Peyer's patch (tissue), 4 donors: ENCODE results near the gene OSBPL10. TPM values are rescaled to one million over a fixed set of nuclear protein-coding genes. Genes with fewer than 3 reads are reported as not detected.

Experiments
- DNase-seq, 3 donors: peaks; one replicate each; pipeline ENCODE4 v3.0.0-alpha.2; 2017 to 2019
- H3K27ac ChIP-seq, 4 donors: fragments of 200-600 bp; sonication (generic); one replicate each; pipeline ENCODE4 v1.5.1; 2016 to 2019
- H3K27me3 ChIP-seq, 2 donors: fragments of 200-600 bp; sonication (generic); one replicate each; pipeline ENCODE4 v1.5.1; 2019
- H3K36me3 ChIP-seq, 3 donors: fragments of 200-600 bp; sonication (generic); one replicate each; pipeline ENCODE4 v1.5.1; 2016 to 2019
- H3K4me1 ChIP-seq, 4 donors: fragments of 200-600 bp; sonication (generic); one replicate each; pipeline ENCODE4 v1.5.1; 2016 to 2019
- H3K4me3 ChIP-seq, 4 donors: fragments of 200-600 bp; sonication (generic); 1 replicate in 3 of 4; 2 replicates in 1 of 4; pipeline ENCODE4 v1.5.1; 2016 to 2019; ENCODE audit warnings: mild to moderate bottlenecking in 1 of 4
- H3K9me3 ChIP-seq, 4 donors: fragments of 200-600 bp; sonication (generic); one replicate each; pipeline ENCODE4 v1.5.1; 2016 to 2019; ENCODE audit warnings: mild to moderate bottlenecking in 1 of 4
- CTCF ChIP-seq, 6 experiments: fragments of 450-650 bp in 4 of 6; fragments of 200-600 bp in 2 of 6; sonication (generic) in 1 of 6; IDR thresholded peaks; one replicate each; pipeline ENCODE4 v1.5.1; 2017 to 2019; ENCODE audit warnings: antibody characterized with exemption in 6 of 6, mild to moderate bottlenecking in 3 of 6, moderate library complexity in 1 of 6
- POLR2A ChIP-seq, 2 donors: fragments of 450-650 bp; IDR thresholded peaks; one replicate each; pipeline ENCODE4 v1.5.1; 2017; ENCODE audit warnings: antibody characterized with exemption in 2 of 2, mild to moderate bottlenecking in 2 of 2, moderate library complexity in 2 of 2
- total RNA-seq, 4 donors: library from RNA; depleted of rRNA; stranded (reverse); fragments of >200 nt; gene quantifications; one replicate each; pipeline ENCODE4 v1.1.0, GENCODE V29; 2016

The OSBPL10 gene
- total RNA-seq, 4 donors from 2014 or later: 18.5 to 128 (median 60.5) TPM

GRCh38 chr3:31800436-31800835, 180.6 kb downstream of the OSBPL10 start:
- H3K27me3 ChIP-seq: no peaks in the 10 kb centered on the region
- no peaks in the 10 kb centered on the region for H3K4me1 ChIP-seq

GRCh38 chr3:31798840-31799239, 182.2 kb downstream of the OSBPL10 start:
- no peaks in the 10 kb centered on the region for H3K27me3 ChIP-seq
- TF ChIP-seq POLR2A (IDR thresholded peaks at IDR 0.05): no peak
- no peak for TF ChIP-seq CTCF (IDR thresholded peaks at IDR 0.05)

More at GRCh38 chr3:31800436-31800835, 180.6 kb downstream of the OSBPL10 start:
- H3K27ac ChIP-seq: no peak overlapping the region
- H3K36me3 ChIP-seq: no peaks in the 10 kb centered on the region
- H3K9me3 ChIP-seq: no peaks in the 10 kb centered on the region
- H3K4me3 ChIP-seq: no peak overlapping the region
- TF ChIP-seq POLR2A (IDR thresholded peaks at IDR 0.05): no peak
- TF ChIP-seq CTCF (IDR thresholded peaks at IDR 0.05): no peak
- DNase-seq: no peak

GRCh38 chr3:31793821-31794220, 187.2 kb downstream of the OSBPL10 start:
- Histone ChIP-seq H3K27me3 (no peaks in the 10 kb centered on the region), H3K4me1 (no peaks in the 10 kb centered on the region), H3K9me3 (no peaks in the 10 kb centered on the region), H3K27ac (no peak overlapping the region), H3K4me3 (no peak overlapping the region), H3K36me3 (no peaks in the 10 kb centered on the region)
- TF ChIP-seq CTCF (IDR thresholded peaks at IDR 0.05): no peak
- no peak for TF ChIP-seq POLR2A (IDR thresholded peaks at IDR 0.05)
- DNase-seq: no peak

More at GRCh38 chr3:31798840-31799239, 182.2 kb downstream of the OSBPL10 start:
- DNase-seq: no peak
- no peaks in the 10 kb centered on the region for H3K9me3 ChIP-seq
- no peak overlapping the region for H3K4me3 ChIP-seq
- H3K36me3 ChIP-seq: no peaks in the 10 kb centered on the region
- no peaks in the 10 kb centered on the region for H3K4me1 ChIP-seq
- H3K27ac ChIP-seq: no peak overlapping the region

GRCh38 chr3:31791090-31791430, 190.0 kb downstream of the OSBPL10 start:
- H3K36me3 ChIP-seq: no peaks in the 10 kb centered on the region
- H3K27me3 ChIP-seq: no peaks in the 10 kb centered on the region
- no peak for TF ChIP-seq CTCF (IDR thresholded peaks at IDR 0.05)
- TF ChIP-seq POLR2A (IDR thresholded peaks at IDR 0.05): no peak
- H3K4me1 ChIP-seq: no peaks in the 10 kb centered on the region
- no peak for DNase-seq
- no peak overlapping the region for H3K27ac ChIP-seq
- H3K9me3 ChIP-seq: no peaks in the 10 kb centered on the region
- no peak overlapping the region for H3K4me3 ChIP-seq

- H3K27ac ChIP-seq: no peak overlapping the region
- no peak for DNase-seq
- TF ChIP-seq CTCF (IDR thresholded peaks at IDR 0.05) (no peak), POLR2A (IDR thresholded peaks at IDR 0.05) (no peak)
- no peaks in the 10 kb centered on the region for H3K9me3 ChIP-seq
- no peaks in the 10 kb centered on the region for H3K36me3 ChIP-seq
- H3K4me3 ChIP-seq: no peak overlapping the region
- H3K4me1 ChIP-seq: no peaks in the 10 kb centered on the region
- H3K27me3 ChIP-seq: no peaks in the 10 kb centered on the region
Observed at GRCh38 chr3:31790193-31791089, 190.6 kb downstream of the OSBPL10 start.
